Measurements from ENCODE around the gene ADM.

The ADM gene

DNA sequence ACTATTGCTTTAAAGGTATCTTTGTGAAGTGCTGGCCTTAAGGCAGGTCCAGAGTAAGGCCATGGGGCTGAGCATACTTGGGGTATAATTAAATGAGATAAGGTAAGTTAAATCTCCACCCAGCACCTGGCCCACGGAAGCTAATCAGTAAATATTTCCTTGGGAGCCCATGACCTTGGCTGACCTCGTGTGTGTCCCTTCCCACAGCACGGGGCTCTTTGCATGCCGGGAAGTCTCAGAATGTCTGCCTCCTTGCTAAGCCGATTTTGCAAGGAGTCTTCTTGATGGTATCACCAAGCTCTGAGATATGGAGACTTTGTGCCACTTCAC is 46.5 kb downstream of the ADM start:
- DNase-seq, result no peak
- intact Hi-C loops (cut with DNase I), result no loop called here

DNA sequence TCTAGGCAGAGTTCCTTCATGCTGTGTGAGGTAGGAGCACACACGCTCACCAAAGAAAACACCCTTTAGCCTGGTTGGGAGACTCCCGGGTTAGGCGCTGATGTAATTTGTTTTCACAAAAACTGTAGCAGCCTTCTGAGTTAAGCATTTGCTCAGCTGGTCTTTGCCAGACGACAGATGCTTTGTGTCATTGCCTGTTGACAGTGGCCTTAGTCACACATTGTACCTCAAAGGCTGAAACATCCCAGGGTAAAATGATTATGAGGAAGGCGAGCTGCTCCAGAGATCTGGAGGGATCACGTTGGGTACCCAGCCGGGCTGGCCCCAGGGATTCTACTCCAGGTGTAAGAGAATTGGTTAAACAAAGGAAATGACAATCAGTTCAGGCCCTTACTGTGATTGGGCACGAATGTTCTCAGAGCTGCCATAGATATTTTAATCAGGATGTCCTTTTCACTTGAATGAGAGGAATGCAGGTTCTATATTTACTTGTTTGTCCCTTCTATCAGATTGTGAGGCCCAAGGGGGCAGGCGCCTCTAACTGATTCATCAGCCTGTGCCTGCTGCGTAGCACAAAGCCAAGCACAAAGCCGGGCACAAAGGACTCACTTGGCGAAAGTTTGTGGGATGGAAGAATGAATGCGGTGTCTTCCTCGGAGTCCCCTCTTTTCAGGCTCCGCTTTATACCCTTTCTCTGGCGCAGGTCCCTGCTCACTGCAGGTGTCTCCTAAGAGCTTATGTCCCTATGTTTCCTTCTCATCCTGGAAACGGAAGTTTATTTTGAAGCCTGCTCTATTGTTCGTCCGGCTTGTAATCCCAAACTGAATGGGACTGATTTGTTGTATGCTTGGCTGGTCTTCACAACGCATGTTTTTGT is 47.1 kb downstream of the ADM start:
- intact Hi-C loops (cut with DNase I), result no loop called here
- no peak for DNase-seq

DNA sequence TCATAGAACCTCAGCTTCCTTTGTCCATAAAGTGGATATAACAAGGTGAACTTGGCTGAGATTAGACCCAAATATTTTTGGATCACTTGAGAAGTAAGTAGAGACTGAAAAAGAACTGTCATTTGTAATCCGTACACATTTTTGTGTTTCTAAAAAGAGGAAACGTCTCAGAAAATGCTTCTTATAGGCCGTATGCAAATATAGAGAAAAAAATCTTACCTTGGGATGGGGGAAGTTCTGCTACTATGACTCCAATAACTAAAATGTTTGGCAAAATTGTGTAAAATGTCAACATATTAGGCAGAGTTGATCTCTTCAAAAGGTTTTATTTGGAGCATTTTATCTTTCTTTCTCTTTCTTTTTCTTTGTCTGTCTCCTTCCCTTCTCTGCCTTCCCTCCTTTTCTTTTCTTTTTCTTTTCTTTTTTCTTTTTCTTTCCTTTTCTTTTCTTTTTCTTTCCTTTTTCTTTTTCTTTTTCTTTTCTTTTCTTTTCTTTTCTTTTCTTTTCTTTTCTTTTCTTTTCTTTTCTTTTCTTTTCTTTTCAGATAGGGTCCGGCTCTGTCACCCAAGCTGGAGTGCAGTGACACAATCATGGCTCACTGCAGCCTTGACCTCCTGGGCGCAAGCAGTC is 48.2 kb downstream of the ADM start:
- intact Hi-C loops (cut with DNase I), result no loop called here
- DNase-seq, result no peak

GRCh38 chr11:10354389-10354788 is 49.5 kb downstream of the ADM start:
- no peak for DNase-seq
- intact Hi-C loops (cut with DNase I), result no loop called here

DNA sequence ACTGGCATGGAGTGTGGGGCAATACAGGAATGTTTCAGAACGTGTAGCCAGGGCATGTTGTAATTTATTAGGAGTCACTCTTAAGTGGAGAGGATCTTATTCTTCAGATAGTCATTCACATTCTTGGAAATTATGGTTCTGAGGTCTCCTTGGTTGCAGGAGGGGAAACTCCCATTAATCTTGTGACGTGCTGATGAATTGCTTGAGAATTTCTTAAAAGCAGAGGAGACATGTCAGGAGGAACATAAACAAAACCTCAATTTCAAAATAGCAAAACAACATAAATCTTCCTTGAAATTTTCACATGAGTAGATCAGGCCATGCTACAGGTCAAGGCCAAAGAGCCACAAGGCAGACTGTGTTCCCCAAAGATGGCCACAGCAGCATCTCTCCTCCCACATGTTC is 50.4 kb downstream of the ADM start:
- DNase-seq, result no peak
- intact Hi-C loops (cut with DNase I), result no loop called here

- DNase-seq, result no peak
- intact Hi-C loops (cut with DNase I), result no loop called here
Measured at GRCh38 chr11:10356161-10356560, 51.3 kb downstream of the ADM start.

Data from head of caudate nucleus (tissue), 42 donors.